Trophoblast cell (in vitro differentiated cells and primary cell): ENCODE data around the gene RNF41.

Experiments
- DNase-seq, 2 donors: peaks; one replicate each; pipeline ENCODE4 v3.0.0-alpha.2; 2016
- H2AFZ ChIP-seq: 2 replicates; pipeline ENCODE4 v1.6.1; 2013; ENCODE audit warnings: low read length, moderate library complexity, mild to moderate bottlenecking; ENCODE audit not compliant: insufficient read depth, poor library complexity
- H2AK5ac ChIP-seq: 2 replicates; pipeline ENCODE4 v1.6.1; 2013; ENCODE audit warnings: mild to moderate bottlenecking, low read length
- H2BK120ac ChIP-seq: 2 replicates; pipeline ENCODE4 v1.6.1; 2013; ENCODE audit warnings: low read length, mild to moderate bottlenecking, moderate library complexity; ENCODE audit not compliant: insufficient read depth, poor library complexity
- H2BK12ac ChIP-seq: 2 replicates; pipeline ENCODE4 v1.6.1; 2013; ENCODE audit warnings: mild to moderate bottlenecking, low read length, moderate library complexity
- H2BK5ac ChIP-seq: 2 replicates; pipeline ENCODE4 v1.6.1; 2013; ENCODE audit warnings: low read length, low read depth, moderate library complexity, mild to moderate bottlenecking; ENCODE audit not compliant: poor library complexity
- H3K14ac ChIP-seq: 2 replicates; pipeline ENCODE4 v1.6.1; 2013; ENCODE audit warnings: mild to moderate bottlenecking, low read length
- H3K18ac ChIP-seq: 2 replicates; pipeline ENCODE4 v1.6.1; 2013; ENCODE audit warnings: mild to moderate bottlenecking, low read length
- H3K23ac ChIP-seq: 2 replicates; pipeline ENCODE4 v1.6.1; 2013; ENCODE audit warnings: low read length
- H3K27ac ChIP-seq: 2 replicates; pipeline ENCODE4 v1.5.1; 2013; ENCODE audit warnings: low read depth, mild to moderate bottlenecking, inconsistent platforms, low read length, moderate library complexity
- H3K27me3 ChIP-seq: 2 replicates; pipeline ENCODE4 v1.6.1; 2013; ENCODE audit warnings: inconsistent platforms, mild to moderate bottlenecking, low read length, moderate library complexity; ENCODE audit not compliant: insufficient read depth
- H3K36me3 ChIP-seq, 2 experiments: 1 replicate in 1 of 2; 2 replicates in 1 of 2; pipeline ENCODE4 v1.6.1; 2013; ENCODE audit warnings: low read length in 2 of 2, mild to moderate bottlenecking in 2 of 2, moderate library complexity in 1 of 2; ENCODE audit not compliant: insufficient read depth in 2 of 2, control insufficient read depth in 1 of 2
- H3K4ac ChIP-seq: 2 replicates; pipeline ENCODE4 v1.6.1; 2013; ENCODE audit warnings: low read depth, mild to moderate bottlenecking, low read length, moderate library complexity
- H3K4me1 ChIP-seq, 2 experiments: 1 replicate in 1 of 2; 2 replicates in 1 of 2; pipeline ENCODE4 v1.6.1; 2013; ENCODE audit warnings: low read length in 2 of 2, mild to moderate bottlenecking in 2 of 2, moderate library complexity in 1 of 2; ENCODE audit not compliant: insufficient read depth in 2 of 2, control insufficient read depth in 1 of 2
- H3K4me2 ChIP-seq: 2 replicates; pipeline ENCODE4 v1.6.1; 2013; ENCODE audit warnings: inconsistent platforms, mild to moderate bottlenecking, low read length, moderate library complexity
- H3K4me3 ChIP-seq: 2 replicates; pipeline ENCODE4 v1.5.1; 2013; ENCODE audit warnings: mild to moderate bottlenecking, low read depth, low read length, inconsistent platforms
- H3K79me1 ChIP-seq: one replicate; pipeline ENCODE4 v1.6.1; 2013; ENCODE audit warnings: low read length
- H3K79me2 ChIP-seq: 2 replicates; pipeline ENCODE4 v1.6.1; 2013; ENCODE audit warnings: low read length, mild to moderate bottlenecking; ENCODE audit not compliant: control insufficient read depth, insufficient read depth, poor library complexity
- H3K9ac ChIP-seq: 2 replicates; pipeline ENCODE4 v1.6.1; 2013; ENCODE audit warnings: mild to moderate bottlenecking, low read length
- H3K9me3 ChIP-seq: 2 replicates; pipeline ENCODE4 v1.6.1; 2013; ENCODE audit warnings: low read depth, mild to moderate bottlenecking, control low read depth, inconsistent platforms, low read length; ENCODE audit not compliant: insufficient read depth
- H4K12ac ChIP-seq: 2 replicates; pipeline ENCODE4 v1.6.1; 2013; ENCODE audit warnings: low read depth, mild to moderate bottlenecking, low read length, moderate library complexity
- H4K8ac ChIP-seq: 2 replicates; pipeline ENCODE4 v1.6.1; 2013; ENCODE audit warnings: low read depth, mild to moderate bottlenecking, low read length, moderate library complexity
- H4K91ac ChIP-seq: one replicate; pipeline ENCODE4 v1.6.1; 2013; ENCODE audit warnings: low read depth, mild to moderate bottlenecking, low read length, moderate library complexity
- WGBS: extraction: QIAGEN DNeasy Blood & Tissue Kit; methylation state at CpG from one replicate; pipeline ENCODE4 v1.1.7; 2013; ENCODE audit warnings: missing lambda C conversion rate; ENCODE audit not compliant: insufficient read length, insufficient coverage; ENCODE audit errors: extremely low coverage; 5-methylcytosine and 5-hydroxymethylcytosine counted together

RNF41 gene

DNA sequence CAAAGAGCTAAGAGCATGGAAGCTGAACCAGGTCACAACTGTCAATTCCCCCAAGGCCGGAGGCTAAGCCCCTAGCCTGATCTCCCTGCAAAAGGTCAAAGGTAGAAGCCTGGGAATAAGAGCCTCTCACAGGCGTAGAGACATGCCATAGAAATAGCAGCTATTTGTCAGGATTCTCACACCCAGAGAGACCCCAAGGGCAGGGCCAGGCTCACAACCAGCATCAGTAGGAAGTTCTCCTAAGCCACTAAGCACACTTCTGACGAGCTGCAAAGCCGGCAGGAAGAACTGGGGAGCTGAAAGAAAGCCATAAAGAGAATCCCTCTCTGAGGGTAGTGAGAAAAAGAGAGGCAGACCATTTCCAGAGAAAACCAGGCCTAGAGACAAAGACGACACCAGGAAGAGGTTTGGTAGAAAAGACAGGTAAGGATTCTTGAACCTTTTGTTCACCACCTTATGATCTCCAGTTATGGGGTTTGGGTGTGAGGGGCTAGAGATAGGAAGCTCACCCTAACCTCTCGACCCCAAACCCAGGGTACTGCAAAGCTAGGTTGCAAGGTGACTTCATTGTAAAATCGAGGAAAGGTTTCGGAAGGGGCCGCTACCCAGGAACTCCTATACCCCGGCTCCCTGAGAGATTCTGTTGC is 33.5 kb downstream of the RNF41 start:
- no peaks in the 10 kb centered on the region for H3K9me3 ChIP-seq
- peaks cover 10% of the 10 kb centered on the region for H3K79me1 ChIP-seq
- no peak overlapping the region for H3K18ac ChIP-seq
- H3K27me3 ChIP-seq = no peaks in the 10 kb centered on the region
- H3K4me3 ChIP-seq = peak overlapping the region; percentile 87
- peak overlapping the region; percentile 49 for H3K9ac ChIP-seq
- no peak overlapping the region for H3K23ac ChIP-seq
- no peak overlapping the region for H2BK120ac ChIP-seq
- peak overlapping the region; percentile 79 for H3K4me2 ChIP-seq
- H4K91ac ChIP-seq = no peak overlapping the region
- H3K79me2 ChIP-seq = peaks cover 8% of the 10 kb centered on the region
- H2AK5ac ChIP-seq = no peak overlapping the region
- H2AFZ ChIP-seq = no peak overlapping the region
- peaks cover 11 to 20% of the 10 kb centered on the region in 2 experiments for H3K36me3 ChIP-seq
- H2BK5ac ChIP-seq = no peak overlapping the region
- no CpG with 5 or more reads among the region's 10 CpGs for WGBS
- H3K27ac ChIP-seq = no peak overlapping the region
- H4K12ac ChIP-seq = peak overlapping the region; percentile 86
- peaks cover 0 to 8% of the 10 kb centered on the region in 2 experiments for H3K4me1 ChIP-seq
- H3K14ac ChIP-seq = peak overlapping the region; percentile 84
- H3K4ac ChIP-seq = peak overlapping the region; percentile 9
- no peak overlapping the region for H4K8ac ChIP-seq
- H2BK12ac ChIP-seq = no peak overlapping the region
- peak in 1 of 2 donors; percentile 16 for DNase-seq

DNA sequence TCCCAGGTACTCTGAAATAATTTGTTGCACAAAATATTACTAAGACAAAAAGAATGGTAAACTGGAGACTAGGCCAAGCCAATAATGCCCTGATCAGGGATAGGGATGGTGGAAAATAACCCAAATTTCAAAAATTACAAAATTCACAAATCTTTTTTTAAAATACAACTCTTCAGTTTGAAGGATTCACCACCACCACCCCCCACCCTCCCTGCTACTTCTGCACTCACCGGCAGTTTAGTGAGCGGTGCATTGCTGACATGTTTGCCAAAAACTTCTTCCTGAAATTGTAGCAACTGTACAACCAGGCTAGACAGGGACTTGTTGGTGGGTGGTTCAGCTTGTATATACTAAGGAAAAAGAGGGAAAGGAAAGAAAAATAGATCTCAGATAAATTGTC is 34.8 kb downstream of the RNF41 start:
- Histone ChIP-seq H3K4me2 (no peak overlapping the region), H4K8ac (no peak overlapping the region), H4K91ac (no peak overlapping the region), H2AFZ (no peak overlapping the region), H3K79me1 (peaks cover 10% of the 10 kb centered on the region), H3K9me3 (no peaks in the 10 kb centered on the region), H3K9ac (no peak overlapping the region), H2BK5ac (no peak overlapping the region), H2BK12ac (no peak overlapping the region), H3K4me3 (no peak overlapping the region), H4K12ac (no peak overlapping the region), H3K36me3 (peaks cover 14 to 20% of the 10 kb centered on the region in 2 experiments), H3K27me3 (no peaks in the 10 kb centered on the region), H3K27ac (no peak overlapping the region), H3K23ac (no peak overlapping the region), H2BK120ac (no peak overlapping the region), H3K18ac (no peak overlapping the region), H3K14ac (no peak overlapping the region), H3K4ac (no peak overlapping the region), H2AK5ac (no peak overlapping the region), H3K79me2 (peaks cover 8% of the 10 kb centered on the region), H3K4me1 (peaks cover 0 to 8% of the 10 kb centered on the region in 2 experiments)
- WGBS = no CpG with 5 or more reads among the region's 2 CpGs
- DNase-seq = no peak

DNA sequence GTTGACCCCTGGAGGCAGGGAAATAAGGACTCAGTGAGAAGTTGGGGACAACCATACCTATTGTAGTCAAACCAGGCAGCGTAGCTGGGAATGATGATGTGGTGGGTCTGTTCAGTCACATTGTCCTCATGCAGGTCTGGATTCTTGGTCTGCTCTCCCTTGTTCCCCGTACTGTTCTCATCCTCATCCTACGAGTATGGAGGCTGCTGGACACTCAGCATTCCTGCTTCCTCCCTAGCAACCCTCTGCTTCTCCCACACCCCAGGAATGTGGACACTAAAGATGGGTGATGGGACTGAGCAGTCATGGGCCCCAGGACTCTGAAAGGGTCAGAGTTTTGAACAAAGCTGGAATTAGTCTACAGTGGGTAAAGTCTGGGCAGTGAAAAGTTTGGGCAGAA is 43.4 kb downstream of the RNF41 start:
- no CpG with 5 or more reads among the region's 3 CpGs for WGBS
- no peaks in the 10 kb centered on the region for H3K79me1 ChIP-seq
- H3K79me2 ChIP-seq = no peaks in the 10 kb centered on the region
- no peak overlapping the region for H2AFZ ChIP-seq
- H3K14ac ChIP-seq = no peak overlapping the region
- H3K27me3 ChIP-seq = no peaks in the 10 kb centered on the region
- H2BK5ac ChIP-seq = no peak overlapping the region
- H4K91ac ChIP-seq = no peak overlapping the region
- H2BK12ac ChIP-seq = no peak overlapping the region
- no peak overlapping the region for H4K8ac ChIP-seq
- H3K4me1 ChIP-seq = no peaks in the 10 kb centered on the region
- no peak overlapping the region for H3K4me3 ChIP-seq
- no peak overlapping the region for H2BK120ac ChIP-seq
- no peak overlapping the region for H3K18ac ChIP-seq
- H3K9ac ChIP-seq = peak overlapping the region; percentile 36
- H3K9me3 ChIP-seq = peaks cover 2% of the 10 kb centered on the region
- no peak overlapping the region for H2AK5ac ChIP-seq
- no peak overlapping the region for H3K23ac ChIP-seq
- peaks cover 36 to 46% of the 10 kb centered on the region in 2 experiments for H3K36me3 ChIP-seq
- no peak for DNase-seq
- H3K4ac ChIP-seq = no peak overlapping the region
- no peak overlapping the region for H3K4me2 ChIP-seq
- H4K12ac ChIP-seq = no peak overlapping the region
- H3K27ac ChIP-seq = no peak overlapping the region

DNA sequence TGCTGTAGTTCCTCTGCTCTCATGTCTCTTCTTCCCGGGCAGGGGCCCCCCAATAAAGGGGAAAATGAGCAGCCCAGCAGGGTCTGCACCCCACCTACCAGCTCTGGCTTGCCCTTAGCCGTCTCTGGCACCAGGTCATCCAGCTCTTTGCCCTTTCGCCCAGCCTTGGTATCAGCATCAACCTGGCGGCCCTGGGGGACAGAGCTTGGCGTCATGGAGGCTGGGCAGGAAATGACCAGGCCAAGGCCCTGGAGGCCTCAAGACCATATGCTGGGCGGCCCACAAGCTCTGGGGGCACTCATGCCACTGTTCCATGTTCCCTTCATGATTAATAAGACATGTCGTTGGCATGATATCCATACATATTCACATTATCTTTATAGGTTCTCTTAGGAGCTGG is 48.9 kb downstream of the RNF41 start:
- no peaks in the 10 kb centered on the region for H3K79me1 ChIP-seq
- H2AFZ ChIP-seq = no peak overlapping the region
- no peak overlapping the region for H2BK120ac ChIP-seq
- H3K79me2 ChIP-seq = no peaks in the 10 kb centered on the region
- no peak overlapping the region for H4K8ac ChIP-seq
- no peak overlapping the region for H3K4me2 ChIP-seq
- no peak overlapping the region for H4K12ac ChIP-seq
- no peak overlapping the region for H3K23ac ChIP-seq
- H3K4ac ChIP-seq = no peak overlapping the region
- H3K27ac ChIP-seq = no peak overlapping the region
- no peaks in the 10 kb centered on the region for H3K4me1 ChIP-seq
- H2BK12ac ChIP-seq = no peak overlapping the region
- no peak overlapping the region for H3K18ac ChIP-seq
- peaks cover 57 to 65% of the 10 kb centered on the region in 2 experiments for H3K36me3 ChIP-seq
- H3K9ac ChIP-seq = no peak overlapping the region
- H3K27me3 ChIP-seq = no peaks in the 10 kb centered on the region
- no peak for DNase-seq
- no peak overlapping the region for H2BK5ac ChIP-seq
- H3K4me3 ChIP-seq = peak overlapping the region; percentile 31
- no peaks in the 10 kb centered on the region for H3K9me3 ChIP-seq
- no peak overlapping the region for H4K91ac ChIP-seq
- no CpG with 5 or more reads among the region's 7 CpGs for WGBS
- no peak overlapping the region for H3K14ac ChIP-seq
- no peak overlapping the region for H2AK5ac ChIP-seq
